Measurements from ENCODE around the gene YTHDC2. TPM values are rescaled to one million over a fixed set of nuclear protein-coding genes. Genes with fewer than 3 reads are reported as not detected.

Gene YTHDC2
- total and polyA plus RNA-seq, 2 of the 13 experiments (the other 11 are each of a cell fraction or from before 2014, with no cell fraction given), result 6.7 to 17.8 TPM

DNA sequence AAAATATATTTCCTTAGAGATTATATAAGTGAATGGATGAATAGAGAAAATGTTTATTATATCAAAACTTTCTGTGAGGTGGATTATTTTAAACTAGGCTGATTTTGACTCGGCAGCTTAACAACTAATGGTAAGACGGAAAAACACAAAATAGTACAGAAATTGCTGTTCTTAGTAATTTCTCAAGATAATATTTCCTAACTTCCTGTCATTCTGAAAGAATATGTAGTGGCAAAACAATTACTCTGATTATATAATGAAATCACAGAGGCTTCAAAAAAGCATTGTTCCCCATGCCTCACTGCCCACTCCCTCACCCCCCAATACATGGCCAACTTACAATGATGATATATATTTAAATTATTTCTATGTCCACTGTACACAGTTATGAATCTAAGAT is 85.4 kb downstream of the YTHDC2 start:
- H3K9ac ChIP-seq (ENCODE audit: insufficient read depth, low read depth, low read length), result no peak overlapping the region
- in situ Hi-C loops (cut with HindIII; ENCODE audit: extremely low pct_ligation_motif_present, low pct_unique_long_range_greater_than_20kb) (no loop called here), intact Hi-C loops (cut with micrococcal nuclease; ENCODE audit: unreplicated experiment) (no loop called here)
- H3K36me3 ChIP-seq (replicated peaks in 1 of 2; ENCODE audit: control insufficient read depth in 1 of 2, insufficient read depth in 2 of 2, low read length in 2 of 2), result peaks cover 0 to 3% of the 10 kb centered on the region in 2 experiments; a peak in 2 of 5 replicates
- H3K4me3 ChIP-seq (replicated peaks in 1 of 3; ENCODE audit: insufficient read depth in 1 of 3, low read depth in 2 of 3, low read length in 3 of 3), result no peak overlapping the region
- H2AFZ ChIP-seq (ENCODE audit: low read length), result no peak overlapping the region
- no peaks in the 10 kb centered on the region for H3K27me3 ChIP-seq (ENCODE audit: control insufficient read depth in 1 of 2, insufficient read depth in 2 of 2, low read length in 2 of 2)
- no peaks in the 10 kb centered on the region for H3K9me3 ChIP-seq (ENCODE audit: low read length)
- no peaks in the 10 kb centered on the region for H4K20me1 ChIP-seq (ENCODE audit: insufficient read depth, low read length)
- no peak for FAIRE-seq
- TF ChIP-seq, protein P1, sequence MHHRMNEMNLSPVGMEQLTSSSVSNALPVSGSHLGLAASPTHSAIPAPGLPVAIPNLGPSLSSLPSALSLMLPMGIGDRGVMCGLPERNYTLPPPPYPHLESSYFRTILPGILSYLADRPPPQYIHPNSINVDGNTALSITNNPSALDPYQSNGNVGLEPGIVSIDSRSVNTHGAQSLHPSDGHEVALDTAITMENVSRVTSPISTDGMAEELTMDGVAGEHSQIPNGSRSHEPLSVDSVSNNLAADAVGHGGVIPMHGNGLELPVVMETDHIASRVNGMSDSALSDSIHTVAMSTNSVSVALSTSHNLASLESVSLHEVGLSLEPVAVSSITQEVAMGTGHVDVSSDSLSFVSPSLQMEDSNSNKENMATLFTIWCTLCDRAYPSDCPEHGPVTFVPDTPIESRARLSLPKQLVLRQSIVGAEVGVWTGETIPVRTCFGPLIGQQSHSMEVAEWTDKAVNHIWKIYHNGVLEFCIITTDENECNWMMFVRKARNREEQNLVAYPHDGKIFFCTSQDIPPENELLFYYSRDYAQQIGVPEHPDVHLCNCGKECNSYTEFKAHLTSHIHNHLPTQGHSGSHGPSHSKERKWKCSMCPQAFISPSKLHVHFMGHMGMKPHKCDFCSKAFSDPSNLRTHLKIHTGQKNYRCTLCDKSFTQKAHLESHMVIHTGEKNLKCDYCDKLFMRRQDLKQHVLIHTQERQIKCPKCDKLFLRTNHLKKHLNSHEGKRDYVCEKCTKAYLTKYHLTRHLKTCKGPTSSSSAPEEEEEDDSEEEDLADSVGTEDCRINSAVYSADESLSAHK (CRISPR knock-in tag; IDR thresholded peaks at IDR 0.05; ENCODE audit: borderline replicate concordance), result no peak
- TF ChIP-seq, protein P2, sequence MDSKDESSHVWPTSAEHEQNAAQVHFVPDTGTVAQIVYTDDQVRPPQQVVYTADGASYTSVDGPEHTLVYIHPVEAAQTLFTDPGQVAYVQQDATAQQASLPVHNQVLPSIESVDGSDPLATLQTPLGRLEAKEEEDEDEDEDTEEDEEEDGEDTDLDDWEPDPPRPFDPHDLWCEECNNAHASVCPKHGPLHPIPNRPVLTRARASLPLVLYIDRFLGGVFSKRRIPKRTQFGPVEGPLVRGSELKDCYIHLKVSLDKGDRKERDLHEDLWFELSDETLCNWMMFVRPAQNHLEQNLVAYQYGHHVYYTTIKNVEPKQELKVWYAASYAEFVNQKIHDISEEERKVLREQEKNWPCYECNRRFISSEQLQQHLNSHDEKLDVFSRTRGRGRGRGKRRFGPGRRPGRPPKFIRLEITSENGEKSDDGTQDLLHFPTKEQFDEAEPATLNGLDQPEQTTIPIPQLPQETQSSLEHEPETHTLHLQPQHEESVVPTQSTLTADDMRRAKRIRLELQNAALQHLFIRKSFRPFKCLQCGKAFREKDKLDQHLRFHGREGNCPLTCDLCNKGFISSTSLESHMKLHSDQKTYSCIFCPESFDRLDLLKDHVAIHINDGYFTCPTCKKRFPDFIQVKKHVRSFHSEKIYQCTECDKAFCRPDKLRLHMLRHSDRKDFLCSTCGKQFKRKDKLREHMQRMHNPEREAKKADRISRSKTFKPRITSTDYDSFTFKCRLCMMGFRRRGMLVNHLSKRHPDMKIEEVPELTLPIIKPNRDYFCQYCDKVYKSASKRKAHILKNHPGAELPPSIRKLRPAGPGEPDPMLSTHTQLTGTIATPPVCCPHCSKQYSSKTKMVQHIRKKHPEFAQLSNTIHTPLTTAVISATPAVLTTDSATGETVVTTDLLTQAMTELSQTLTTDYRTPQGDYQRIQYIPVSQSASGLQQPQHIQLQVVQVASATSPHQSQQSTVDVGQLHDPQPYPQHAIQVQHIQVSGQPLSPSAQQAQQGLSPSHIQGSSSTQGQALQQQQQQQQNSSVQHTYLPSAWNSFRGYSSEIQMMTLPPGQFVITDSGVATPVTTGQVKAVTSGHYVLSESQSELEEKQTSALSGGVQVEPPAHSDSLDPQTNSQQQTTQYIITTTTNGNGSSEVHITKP (CRISPR knock-in tag; IDR thresholded peaks at IDR 0.05; ENCODE audit: low read depth), result no peak
- TF ChIP-seq TP53 (CRISPR knock-in tag; conservative IDR thresholded peaks at IDR 0.05) (no peak), ZNF496 (CRISPR knock-in tag; IDR thresholded peaks at IDR 0.05; ENCODE audit: insufficient replicate concordance) (no peak), ZNF382 (CRISPR knock-in tag; IDR thresholded peaks at IDR 0.05; ENCODE audit: borderline replicate concordance) (no peak)
- TF ChIP-seq, protein P3, sequence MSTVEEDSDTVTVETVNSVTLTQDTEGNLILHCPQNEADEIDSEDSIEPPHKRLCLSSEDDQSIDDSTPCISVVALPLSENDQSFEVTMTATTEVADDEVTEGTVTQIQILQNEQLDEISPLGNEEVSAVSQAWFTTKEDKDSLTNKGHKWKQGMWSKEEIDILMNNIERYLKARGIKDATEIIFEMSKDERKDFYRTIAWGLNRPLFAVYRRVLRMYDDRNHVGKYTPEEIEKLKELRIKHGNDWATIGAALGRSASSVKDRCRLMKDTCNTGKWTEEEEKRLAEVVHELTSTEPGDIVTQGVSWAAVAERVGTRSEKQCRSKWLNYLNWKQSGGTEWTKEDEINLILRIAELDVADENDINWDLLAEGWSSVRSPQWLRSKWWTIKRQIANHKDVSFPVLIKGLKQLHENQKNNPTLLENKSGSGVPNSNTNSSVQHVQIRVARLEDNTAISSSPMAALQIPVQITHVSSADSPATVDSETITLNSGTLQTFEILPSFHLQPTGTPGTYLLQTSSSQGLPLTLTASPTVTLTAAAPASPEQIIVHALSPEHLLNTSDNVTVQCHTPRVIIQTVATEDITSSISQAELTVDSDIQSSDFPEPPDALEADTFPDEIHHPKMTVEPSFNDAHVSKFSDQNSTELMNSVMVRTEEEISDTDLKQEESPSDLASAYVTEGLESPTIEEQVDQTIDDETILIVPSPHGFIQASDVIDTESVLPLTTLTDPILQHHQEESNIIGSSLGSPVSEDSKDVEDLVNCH (CRISPR knock-in tag; IDR thresholded peaks at IDR 0.05), result no peak
- H3K27ac ChIP-seq (ENCODE audit: extremely low read length, insufficient read depth, low read length), result no peak overlapping the region
- no peak overlapping the region for H3K4me2 ChIP-seq (ENCODE audit: low read depth, low read length)
- POLR2A ChIA-PET, result no interaction called here
- DNase-seq (ENCODE audit: low spot score), result no peak
- 95% methylated on average over 2 of the region's 2 CpGs for WGBS (ENCODE audit: low lambda C conversion rate)
- no peak for ATAC-seq
- H3K4me1 ChIP-seq (ENCODE audit: insufficient read depth, low read length), result no peaks in the 10 kb centered on the region
- BruUV-seq (replicated peaks), result no TSS peak
- H3K79me2 ChIP-seq (ENCODE audit: insufficient read depth, low read length), result no peaks in the 10 kb centered on the region
- CTCF ChIA-PET (ENCODE audit: low intra/inter-chr PET ratio, low total read pairs), result no interaction called here

All from HepG2 (cell line).